Prostate gland (tissue), 2 donors: Measurements from ENCODE around the gene CEP295NL.

Experiments
- POLR2AphosphoS5 ChIP-seq: sonication (generic); formaldehyde crosslinking; IDR thresholded peaks from one replicate; pipeline ENCODE4 v1.6.1; 2017; ENCODE audit warnings: antibody characterized with exemption
- TF ChIP-seq, protein P1 (sequence below), 4 experiments: fragments of 200-600 bp in 2 of 4; fragments of 450-650 bp in 2 of 4; sonication (generic) in 2 of 4; IDR thresholded peaks; 1 replicate in 3 of 4; 2 replicates in 1 of 4; pipeline ENCODE4 v1.5.1; 2016 to 2019; ENCODE audit warnings: antibody characterized with exemption in 4 of 4, mild to moderate bottlenecking in 2 of 4, moderate library complexity in 2 of 4

DNA sequence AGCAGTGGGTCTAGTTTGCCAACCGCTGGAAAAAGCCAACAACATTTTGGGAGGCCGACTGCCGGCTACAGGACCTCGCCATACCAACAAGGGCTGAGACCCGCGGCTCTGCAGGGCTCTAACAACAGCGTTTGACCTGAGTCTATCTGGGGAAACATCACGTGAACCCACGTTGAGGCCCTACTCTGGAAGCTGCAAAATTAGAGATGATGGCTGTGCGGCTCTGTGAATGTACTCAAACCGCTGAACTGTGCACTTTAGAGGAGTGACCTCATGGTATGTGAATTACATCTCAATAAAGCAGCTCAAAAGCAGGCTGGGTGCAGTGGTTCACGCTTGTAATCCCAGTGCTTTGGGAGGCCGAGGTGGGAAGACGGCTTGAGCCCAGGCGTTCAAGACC, 10.1 kb upstream of the CEP295NL start:
- TF ChIP-seq, protein P1, sequence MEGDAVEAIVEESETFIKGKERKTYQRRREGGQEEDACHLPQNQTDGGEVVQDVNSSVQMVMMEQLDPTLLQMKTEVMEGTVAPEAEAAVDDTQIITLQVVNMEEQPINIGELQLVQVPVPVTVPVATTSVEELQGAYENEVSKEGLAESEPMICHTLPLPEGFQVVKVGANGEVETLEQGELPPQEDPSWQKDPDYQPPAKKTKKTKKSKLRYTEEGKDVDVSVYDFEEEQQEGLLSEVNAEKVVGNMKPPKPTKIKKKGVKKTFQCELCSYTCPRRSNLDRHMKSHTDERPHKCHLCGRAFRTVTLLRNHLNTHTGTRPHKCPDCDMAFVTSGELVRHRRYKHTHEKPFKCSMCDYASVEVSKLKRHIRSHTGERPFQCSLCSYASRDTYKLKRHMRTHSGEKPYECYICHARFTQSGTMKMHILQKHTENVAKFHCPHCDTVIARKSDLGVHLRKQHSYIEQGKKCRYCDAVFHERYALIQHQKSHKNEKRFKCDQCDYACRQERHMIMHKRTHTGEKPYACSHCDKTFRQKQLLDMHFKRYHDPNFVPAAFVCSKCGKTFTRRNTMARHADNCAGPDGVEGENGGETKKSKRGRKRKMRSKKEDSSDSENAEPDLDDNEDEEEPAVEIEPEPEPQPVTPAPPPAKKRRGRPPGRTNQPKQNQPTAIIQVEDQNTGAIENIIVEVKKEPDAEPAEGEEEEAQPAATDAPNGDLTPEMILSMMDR (IDR thresholded peaks at IDR 0.05): no peak
- no peak for TF ChIP-seq POLR2AphosphoS5
